Fibroblast of skin of left biceps (primary cell): Measurements from ENCODE around the gene PRDM15.

ENCODE experiments used
- DNase-seq, 2 experiments: peaks; one replicate each; pipeline ENCODE4 v3.0.0-alpha.2; 2013; ENCODE audit warnings: low read depth in 2 of 2

The PRDM15 gene

DNA sequence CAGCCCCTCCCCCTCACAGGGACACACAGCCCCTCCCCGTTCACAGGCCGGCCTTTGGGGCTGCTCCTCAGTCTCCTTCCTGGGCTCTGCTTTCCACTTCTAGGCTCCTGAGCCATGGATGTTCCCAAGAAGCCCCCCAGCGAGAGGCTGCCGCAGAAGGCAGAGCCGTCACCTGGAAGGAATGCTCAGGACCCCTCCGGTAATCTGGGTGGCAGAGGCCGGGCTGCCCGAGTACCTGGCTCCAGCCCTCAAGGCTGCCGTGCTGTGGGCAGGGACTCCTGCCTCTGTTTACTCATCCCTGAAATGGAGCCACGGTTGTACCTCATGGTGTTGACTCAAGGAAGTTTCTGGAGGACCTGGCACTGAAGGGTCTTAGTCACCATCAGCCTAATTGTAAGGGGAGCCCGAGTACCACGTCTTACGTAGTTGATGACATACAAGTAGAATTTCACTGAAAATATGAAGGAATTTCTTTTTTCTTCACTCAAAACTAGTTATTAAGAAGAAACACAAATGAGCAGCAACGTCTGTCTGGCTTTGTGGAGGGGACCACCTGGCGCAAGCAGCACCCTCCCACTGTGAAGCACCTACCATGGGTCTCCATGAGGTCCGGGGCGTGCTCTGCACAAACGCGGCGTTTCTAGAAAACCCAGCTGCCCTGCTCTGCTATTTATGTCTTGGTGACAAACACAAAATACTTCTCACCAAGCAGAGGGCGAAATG, 33.7 kb downstream of the PRDM15 start:
- DNase-seq, result no peak

GRCh38 chr21:41843584-41843983, 35.6 kb downstream of the PRDM15 start:
- no peak for DNase-seq

GRCh38 chr21:41840880-41841279, 38.3 kb downstream of the PRDM15 start:
- no peak for DNase-seq

DNA sequence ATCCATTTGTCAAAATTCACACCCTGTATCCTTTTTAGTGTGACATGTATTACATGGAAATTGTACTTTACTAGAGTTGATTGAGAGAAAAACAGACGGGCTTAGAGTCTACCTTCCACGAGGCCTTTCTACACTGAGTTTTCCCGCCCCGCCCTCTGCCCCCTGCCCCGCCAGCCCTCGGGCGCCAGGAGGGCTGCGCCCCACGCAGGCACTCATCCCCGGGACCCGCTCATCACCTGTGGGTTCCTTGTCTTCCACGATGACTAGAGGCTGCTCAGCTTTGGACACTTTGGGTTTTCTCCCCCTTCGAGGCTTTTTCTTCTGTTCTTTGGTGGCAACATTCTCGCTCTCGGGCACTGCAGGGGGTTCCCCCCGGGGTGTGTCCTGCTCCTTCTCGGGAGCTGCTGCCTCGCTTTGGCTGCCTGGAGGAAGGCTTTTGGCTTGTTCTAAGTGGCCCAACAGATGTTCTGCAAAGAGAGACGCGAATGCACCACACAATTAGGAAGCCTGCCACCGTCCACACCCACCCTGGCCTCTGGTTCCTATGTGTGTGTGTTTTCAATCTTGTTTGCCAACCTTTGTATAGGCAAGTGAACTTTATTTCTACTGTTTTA, 39.6 kb downstream of the PRDM15 start:
- no peak for DNase-seq

- no peak for DNase-seq
These were observed 41.3 kb downstream of the PRDM15 start for GRCh38 chr21:41837756-41838297.

DNA sequence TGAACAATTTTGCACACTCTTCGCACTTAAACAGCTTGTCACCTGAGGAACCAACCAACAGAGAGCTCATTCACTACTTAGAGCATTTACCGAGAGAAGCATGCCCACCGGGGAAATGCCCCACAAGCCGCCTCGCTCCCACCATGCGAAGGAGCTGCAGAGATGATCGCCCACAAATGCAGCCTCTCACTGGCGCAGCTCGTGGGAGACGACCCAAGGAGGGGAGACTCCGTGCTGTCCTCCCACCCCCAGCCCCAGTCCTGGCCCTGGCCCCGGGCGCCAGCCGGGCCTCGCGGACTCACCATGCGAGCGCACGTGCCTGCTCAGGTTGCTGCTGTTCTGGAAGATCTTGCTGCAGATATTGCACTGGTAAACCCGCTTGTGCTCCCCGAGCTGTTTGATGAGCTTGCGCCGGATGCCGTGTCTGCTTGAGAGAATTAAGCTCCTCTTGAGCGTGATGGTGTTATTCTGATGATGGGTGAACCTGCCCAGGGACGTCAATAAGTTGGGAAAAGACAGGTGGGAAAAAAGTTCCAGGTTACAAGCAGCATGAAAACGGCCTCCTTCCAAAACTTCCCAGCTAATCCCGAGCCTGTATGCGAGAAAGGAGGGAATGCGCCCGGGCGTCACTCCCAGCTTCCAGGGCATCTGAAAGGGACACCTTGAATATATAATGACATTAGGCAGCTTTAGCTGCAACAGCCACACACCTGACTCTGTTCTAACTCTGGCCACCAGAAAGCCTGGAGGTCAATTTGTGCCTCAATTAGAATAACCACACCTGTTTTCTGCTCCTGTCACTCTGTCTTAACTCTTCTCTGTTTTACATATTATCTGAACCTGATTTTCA, 42.8 kb downstream of the PRDM15 start:
- no peak for DNase-seq

DNA sequence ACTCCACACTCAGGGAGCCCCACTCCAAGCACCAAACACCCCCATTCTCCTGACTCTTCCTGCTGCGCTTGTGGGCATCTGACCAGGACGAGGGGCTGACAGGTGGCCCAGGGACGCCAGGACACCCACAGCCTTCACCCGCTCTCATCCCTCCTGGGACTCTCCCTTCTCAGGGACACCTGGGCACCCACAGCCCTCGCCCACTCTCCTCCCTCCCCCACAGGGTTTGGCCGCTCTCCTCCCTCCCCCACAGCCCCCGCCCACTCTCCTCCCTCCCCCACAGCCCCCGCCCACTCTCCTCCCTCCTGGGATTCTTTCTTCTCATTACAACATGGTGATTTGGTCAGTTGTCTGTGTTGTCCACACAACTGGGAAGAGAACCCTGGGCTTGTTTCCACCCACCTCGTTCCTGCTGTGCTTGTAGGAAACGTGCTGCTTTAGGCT, 43.4 kb downstream of the PRDM15 start:
- no peak for DNase-seq

DNA sequence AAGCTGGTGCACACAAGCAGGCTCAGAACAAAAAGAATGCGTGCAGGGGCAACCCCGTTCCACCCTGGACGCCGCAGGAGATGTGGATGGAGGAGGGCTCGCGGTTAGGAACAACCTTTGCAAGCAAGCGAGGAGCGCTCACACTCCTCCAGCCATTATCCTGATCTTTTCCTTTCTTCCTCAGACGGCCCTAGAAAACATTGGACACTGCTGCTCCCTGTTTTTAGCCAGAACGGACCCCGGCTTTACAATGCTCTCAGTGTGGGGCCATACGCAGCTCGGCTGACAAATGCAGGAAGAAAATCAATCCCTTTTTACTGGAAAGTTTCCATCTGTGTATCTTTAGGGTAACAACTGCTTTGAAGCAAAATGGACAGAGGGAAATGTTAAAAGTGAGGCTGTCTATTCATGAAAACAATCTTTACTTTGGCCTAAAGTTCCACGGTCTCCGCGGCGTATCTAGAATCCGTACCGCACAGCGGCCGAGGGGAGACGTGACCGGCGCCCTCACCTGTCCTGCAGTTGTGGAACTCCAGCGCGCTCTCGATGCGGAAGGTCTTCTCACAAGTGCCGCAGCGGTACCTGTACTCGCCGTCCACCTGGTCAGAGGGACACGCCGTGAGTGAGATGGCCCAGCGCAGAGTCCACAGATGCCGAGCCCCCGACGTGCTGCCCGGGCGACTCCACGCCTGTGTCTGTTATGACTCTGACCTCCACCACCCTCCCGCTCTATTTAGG, 44.0 kb downstream of the PRDM15 start:
- no peak for DNase-seq

DNA sequence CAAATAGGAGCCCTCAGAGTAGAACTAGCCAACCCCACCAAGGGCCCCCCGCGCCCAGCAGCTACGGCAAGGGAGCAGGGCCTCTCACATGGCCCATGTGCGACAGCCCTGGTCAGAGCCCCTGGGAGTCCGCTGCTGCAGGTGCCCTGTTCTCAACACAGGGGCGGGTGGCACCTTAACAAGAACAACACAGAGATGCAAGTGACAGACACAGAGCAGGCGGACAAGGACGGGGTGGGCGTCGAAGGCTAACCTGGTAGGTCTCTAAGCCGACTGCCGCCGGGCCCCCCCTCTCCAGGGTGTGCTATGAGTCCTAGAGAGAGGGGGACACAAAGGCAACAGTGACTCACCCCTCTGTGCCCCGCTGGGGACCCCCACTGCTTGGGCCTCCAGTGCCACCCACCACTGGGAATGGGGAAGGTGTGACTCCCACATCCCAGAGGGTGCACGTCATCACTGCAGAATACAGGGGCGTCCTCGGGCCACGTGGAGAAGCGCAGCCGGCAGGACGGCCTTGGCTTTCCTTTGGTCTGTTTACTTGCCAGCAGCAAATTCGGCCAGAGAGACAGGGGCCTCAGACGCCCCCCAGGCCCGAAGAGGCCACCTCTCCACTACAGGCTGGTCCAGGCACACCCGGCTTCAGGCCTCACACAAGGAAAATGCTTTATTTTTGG, 44.8 kb downstream of the PRDM15 start:
- DNase-seq, result no peak

- DNase-seq, result no peak
These were observed 45.5 kb downstream of the PRDM15 start for GRCh38 chr21:41833497-41834115.

GRCh38 chr21:41832596-41833496, 46.3 kb downstream of the PRDM15 start:
- DNase-seq, result no peak

- no peak for DNase-seq
These were observed 47.1 kb downstream of the PRDM15 start for GRCh38 chr21:41831866-41832595.

- DNase-seq, result no peak
These were observed 47.7 kb downstream of the PRDM15 start for GRCh38 chr21:41831453-41831831.

DNA sequence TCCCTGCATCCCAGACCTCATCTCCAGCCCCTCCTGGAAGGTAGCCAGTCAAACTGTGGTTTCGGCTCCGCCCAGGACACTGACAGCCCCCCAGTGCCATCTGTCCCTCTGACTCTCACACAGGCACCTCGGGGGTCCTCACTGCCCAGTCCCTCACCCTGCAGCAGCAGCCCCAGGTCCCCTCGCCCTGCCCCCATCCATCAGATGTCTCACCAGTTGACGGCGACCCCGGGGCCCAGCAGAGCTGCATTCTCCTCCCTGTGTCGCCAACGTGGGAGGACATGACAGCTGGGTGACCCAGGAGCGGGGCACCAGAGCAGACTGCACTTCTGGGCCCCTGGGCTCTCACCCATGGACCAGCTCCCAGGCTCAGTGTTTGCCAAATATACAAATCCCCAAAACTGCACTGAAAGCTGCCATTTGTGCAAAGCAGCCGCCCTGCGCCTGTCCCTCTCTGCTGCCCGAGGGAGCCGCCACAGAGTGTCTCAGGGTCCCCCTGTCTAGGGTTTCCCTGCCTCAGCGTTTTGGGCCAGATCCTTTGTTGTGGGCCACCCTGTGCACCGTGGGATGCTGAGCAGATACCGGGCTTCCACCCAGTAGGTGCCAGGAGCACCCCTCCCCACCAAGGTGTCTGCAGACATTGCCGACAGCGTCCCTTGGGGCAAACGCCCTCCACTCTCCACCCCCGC, 48.2 kb downstream of the PRDM15 start:
- DNase-seq, result no peak

- no peak for DNase-seq
These were observed 48.9 kb downstream of the PRDM15 start for GRCh38 chr21:41830145-41830707.

- no peak for DNase-seq
These were observed 50.2 kb downstream of the PRDM15 start for GRCh38 chr21:41828884-41829360.

GRCh38 chr21:41827951-41828883, 50.9 kb downstream of the PRDM15 start:
- no peak for DNase-seq
